ENCODE data around the gene SIK1.
"Not testable (repeated sequence)": the region's sequence is repeated elsewhere in the genome, so short reads cannot be mapped to it uniquely, and the experiment has no call there.

Gene SIK1

DNA sequence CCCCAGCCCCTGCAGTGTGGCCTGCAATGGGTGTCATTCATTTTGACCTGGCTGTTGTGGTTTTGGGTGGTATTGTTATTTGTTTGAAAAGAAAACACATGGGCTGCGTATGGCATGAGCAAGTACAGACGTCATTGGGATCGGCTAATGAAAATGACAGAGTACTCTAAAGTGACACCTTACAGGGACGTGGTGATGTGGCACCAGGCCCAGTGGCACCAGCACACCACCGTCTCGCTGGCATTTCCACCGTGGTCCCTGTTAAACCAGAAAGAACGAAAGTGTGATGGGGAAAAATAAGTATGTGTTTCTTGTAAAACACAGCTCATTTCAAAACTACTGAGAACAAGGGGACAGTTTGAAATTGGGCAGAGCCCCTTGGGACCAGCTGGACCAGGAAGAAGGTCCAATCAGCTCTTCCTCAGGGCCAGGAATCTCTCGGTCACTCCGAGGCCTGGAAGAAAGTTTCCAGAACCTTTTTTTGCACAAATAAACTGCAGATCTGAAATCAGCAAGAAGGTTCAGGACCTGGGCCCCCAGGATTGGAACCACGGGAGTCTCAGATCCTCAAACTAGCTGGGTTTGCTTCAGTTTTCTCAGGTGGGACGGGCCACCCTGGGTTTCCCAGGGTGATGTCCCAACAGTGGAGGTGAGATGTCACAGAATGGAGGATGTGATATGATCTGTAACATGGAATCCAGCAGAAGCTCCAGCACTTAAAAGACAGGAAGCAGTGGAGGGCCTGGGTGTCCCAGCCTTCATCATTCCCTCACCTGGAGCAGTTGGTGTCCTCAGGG is 6.6 kb upstream of the SIK1 start:
- H3K4me3 ChIP-seq (ENCODE audit: low read depth, low read length); H3K9me3 ChIP-seq (ENCODE audit: control insufficient read depth, insufficient read depth, low read depth, low read length); H3K9ac ChIP-seq (ENCODE audit: low read length); H3K36me3 ChIP-seq (ENCODE audit: control insufficient read depth, insufficient read depth, low read length); H3K4me1 ChIP-seq (ENCODE audit: control insufficient read depth, insufficient read depth, low read length); H3K27me3 ChIP-seq (ENCODE audit: control insufficient read depth, insufficient read depth, low read length); H3K27ac ChIP-seq (ENCODE audit: low read depth, low read length): not testable (repeated sequence)

DNA sequence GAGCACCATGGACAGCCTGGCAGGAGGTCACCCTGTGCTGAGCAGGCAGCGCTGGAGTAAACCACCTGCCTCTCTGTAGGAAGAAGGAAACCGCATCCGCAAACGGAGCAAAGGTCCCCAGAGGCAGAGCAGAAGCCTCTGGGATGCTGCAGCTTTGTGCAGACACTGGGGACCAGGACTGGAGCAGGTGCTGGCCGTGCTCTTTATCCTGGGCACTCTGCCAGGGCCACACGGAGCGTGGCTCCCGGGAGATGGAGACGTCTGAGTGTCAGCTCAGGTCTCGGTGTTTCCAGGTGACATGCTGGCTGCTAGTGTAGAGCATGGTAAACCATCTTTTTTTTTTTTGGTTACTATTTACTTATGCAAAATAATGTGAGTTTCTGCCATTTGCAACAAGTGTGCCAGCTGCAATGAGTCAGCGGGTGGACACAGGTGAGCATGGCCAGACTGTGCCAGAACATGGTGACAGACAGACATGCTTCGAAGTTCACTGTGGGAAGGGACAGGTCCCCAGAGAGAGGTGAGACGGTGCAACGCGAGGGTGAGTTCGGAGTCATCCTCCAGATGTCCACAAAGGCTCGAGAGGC is 4.0 kb upstream of the SIK1 start:
- not testable (repeated sequence) for H3K27ac ChIP-seq (ENCODE audit: low read depth, low read length)

GRCh38 chr21:43428964-43429363 is 2.0 kb upstream of the SIK1 start:
- H3K9ac ChIP-seq (ENCODE audit: low read length); H3K9me3 ChIP-seq (ENCODE audit: control insufficient read depth, insufficient read depth, low read depth, low read length); H3K4me3 ChIP-seq (ENCODE audit: low read depth, low read length); H3K27me3 ChIP-seq (ENCODE audit: control insufficient read depth, insufficient read depth, low read length); H3K27ac ChIP-seq (ENCODE audit: low read depth, low read length); H3K4me1 ChIP-seq (ENCODE audit: control insufficient read depth, insufficient read depth, low read length); H3K36me3 ChIP-seq (ENCODE audit: control insufficient read depth, insufficient read depth, low read length): not testable (repeated sequence)

More for the DNA sequence above, 4.0 kb upstream of the SIK1 start:
- not testable (repeated sequence) for H3K4me1 ChIP-seq (ENCODE audit: control insufficient read depth, insufficient read depth, low read length); H3K36me3 ChIP-seq (ENCODE audit: control insufficient read depth, insufficient read depth, low read length); H3K27me3 ChIP-seq (ENCODE audit: control insufficient read depth, insufficient read depth, low read length); H3K9ac ChIP-seq (ENCODE audit: low read length); H3K9me3 ChIP-seq (ENCODE audit: control insufficient read depth, insufficient read depth, low read depth, low read length); H3K4me3 ChIP-seq (ENCODE audit: low read depth, low read length)

DNA sequence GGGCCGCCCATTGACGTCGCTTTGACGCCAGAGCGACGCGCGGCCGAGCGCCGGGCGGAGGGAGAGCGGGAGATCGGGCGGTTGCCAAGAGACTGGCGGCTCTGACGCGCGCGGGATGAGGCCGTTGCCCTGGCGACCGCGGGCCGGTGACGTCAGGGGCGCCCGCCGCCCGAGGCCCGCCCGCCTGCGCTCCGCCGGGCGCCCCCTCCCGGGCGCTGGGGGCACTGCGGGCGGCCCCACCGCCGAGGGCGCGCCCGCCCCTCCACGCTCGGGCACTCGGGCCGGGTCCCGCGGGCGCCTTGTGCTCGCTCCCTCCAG is 270 bp upstream of the SIK1 start:
- not testable (repeated sequence) for H3K4me3 ChIP-seq (ENCODE audit: low read depth, low read length); H3K9me3 ChIP-seq (ENCODE audit: control insufficient read depth, insufficient read depth, low read depth, low read length)

DNA sequence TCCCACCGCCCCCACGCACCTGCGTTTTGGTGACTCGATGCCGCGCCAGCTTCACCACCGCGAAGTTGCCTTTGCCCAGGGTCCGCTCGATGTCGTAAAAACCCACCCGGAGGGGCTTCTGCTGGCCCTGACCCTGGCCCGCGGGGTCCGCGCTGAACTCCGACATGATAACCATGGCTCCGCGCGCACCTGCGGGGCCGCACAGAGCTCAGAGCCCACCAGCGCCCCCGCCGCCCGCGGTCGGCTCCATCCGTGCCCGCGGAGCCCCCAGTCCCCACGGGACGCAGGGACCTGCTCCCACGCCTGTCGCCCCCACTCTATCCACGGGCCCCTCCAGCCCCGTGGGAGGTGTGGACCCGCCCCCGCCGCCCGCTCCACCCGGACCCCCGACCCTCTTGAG is 927 bp downstream of the SIK1 start:
- not testable (repeated sequence) for H3K4me3 ChIP-seq (ENCODE audit: low read depth, low read length); H3K36me3 ChIP-seq (ENCODE audit: control insufficient read depth, insufficient read depth, low read length); H3K9ac ChIP-seq (ENCODE audit: low read length); H3K27ac ChIP-seq (ENCODE audit: low read depth, low read length); H3K9me3 ChIP-seq (ENCODE audit: control insufficient read depth, insufficient read depth, low read depth, low read length); H3K27me3 ChIP-seq (ENCODE audit: control insufficient read depth, insufficient read depth, low read length); H3K4me1 ChIP-seq (ENCODE audit: control insufficient read depth, insufficient read depth, low read length)

More for the DNA sequence above, 270 bp upstream of the SIK1 start:
- H3K36me3 ChIP-seq (ENCODE audit: control insufficient read depth, insufficient read depth, low read length); H3K4me1 ChIP-seq (ENCODE audit: control insufficient read depth, insufficient read depth, low read length); H3K27ac ChIP-seq (ENCODE audit: low read depth, low read length); H3K9ac ChIP-seq (ENCODE audit: low read length); H3K27me3 ChIP-seq (ENCODE audit: control insufficient read depth, insufficient read depth, low read length): not testable (repeated sequence)

DNA sequence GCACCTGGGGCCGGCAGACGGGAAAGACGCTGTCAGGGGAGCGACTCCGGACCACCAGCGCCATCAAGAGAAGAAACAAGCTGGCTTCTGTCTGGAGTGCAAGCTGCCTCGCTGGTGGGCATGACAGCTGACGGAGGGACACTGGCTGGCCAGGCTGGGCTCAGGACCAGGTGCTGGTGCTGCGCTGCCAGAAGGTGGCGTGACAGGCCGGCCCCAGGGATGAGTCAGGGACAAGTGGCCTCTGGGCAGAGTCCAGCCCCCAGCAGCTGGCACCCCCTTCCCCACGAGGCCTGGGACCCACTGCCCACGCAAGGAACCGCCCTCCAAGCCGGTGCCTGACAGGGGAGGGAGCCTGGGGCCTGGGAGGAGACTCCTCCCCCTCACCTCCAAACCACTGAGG is 7.5 kb downstream of the SIK1 start:
- not testable (repeated sequence) for H3K4me1 ChIP-seq (ENCODE audit: control insufficient read depth, insufficient read depth, low read length); H3K36me3 ChIP-seq (ENCODE audit: control insufficient read depth, insufficient read depth, low read length); H3K27ac ChIP-seq (ENCODE audit: low read depth, low read length); H3K9me3 ChIP-seq (ENCODE audit: control insufficient read depth, insufficient read depth, low read depth, low read length); H3K4me3 ChIP-seq (ENCODE audit: low read depth, low read length); H3K9ac ChIP-seq (ENCODE audit: low read length); H3K27me3 ChIP-seq (ENCODE audit: control insufficient read depth, insufficient read depth, low read length)

DNA sequence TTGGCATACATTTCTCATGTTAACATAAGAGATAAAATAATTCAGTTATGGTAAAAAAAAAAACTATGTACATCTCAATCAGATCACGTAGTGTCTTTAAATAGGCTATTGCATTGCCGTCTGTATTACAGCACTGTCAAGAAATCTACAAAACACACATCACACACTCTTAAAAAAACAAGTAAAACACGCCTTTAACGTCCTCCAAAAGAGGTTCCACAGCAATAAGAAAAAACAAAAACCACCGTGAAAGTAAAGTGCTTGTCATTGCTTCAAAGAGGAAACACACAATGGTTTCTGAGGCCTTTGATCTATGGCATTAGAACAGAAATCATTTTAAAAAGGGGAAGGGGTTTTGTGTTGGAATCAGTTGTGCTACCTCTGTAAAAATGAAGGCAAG is 12.4 kb downstream of the SIK1 start:
- not testable (repeated sequence) for H3K36me3 ChIP-seq (ENCODE audit: control insufficient read depth, insufficient read depth, low read length); H3K9me3 ChIP-seq (ENCODE audit: control insufficient read depth, insufficient read depth, low read depth, low read length); H3K9ac ChIP-seq (ENCODE audit: low read length); H3K4me1 ChIP-seq (ENCODE audit: control insufficient read depth, insufficient read depth, low read length); H3K27me3 ChIP-seq (ENCODE audit: control insufficient read depth, insufficient read depth, low read length); H3K4me3 ChIP-seq (ENCODE audit: low read depth, low read length); H3K27ac ChIP-seq (ENCODE audit: low read depth, low read length)

- H3K4me3 ChIP-seq (ENCODE audit: low read depth, low read length); H3K36me3 ChIP-seq (ENCODE audit: control insufficient read depth, insufficient read depth, low read length); H3K4me1 ChIP-seq (ENCODE audit: control insufficient read depth, insufficient read depth, low read length); H3K9ac ChIP-seq (ENCODE audit: low read length); H3K9me3 ChIP-seq (ENCODE audit: control insufficient read depth, insufficient read depth, low read depth, low read length); H3K27me3 ChIP-seq (ENCODE audit: control insufficient read depth, insufficient read depth, low read length); H3K27ac ChIP-seq (ENCODE audit: low read depth, low read length): not testable (repeated sequence)
Measured at GRCh38 chr21:43412020-43412788, 14.7 kb downstream of the SIK1 start.

DNA sequence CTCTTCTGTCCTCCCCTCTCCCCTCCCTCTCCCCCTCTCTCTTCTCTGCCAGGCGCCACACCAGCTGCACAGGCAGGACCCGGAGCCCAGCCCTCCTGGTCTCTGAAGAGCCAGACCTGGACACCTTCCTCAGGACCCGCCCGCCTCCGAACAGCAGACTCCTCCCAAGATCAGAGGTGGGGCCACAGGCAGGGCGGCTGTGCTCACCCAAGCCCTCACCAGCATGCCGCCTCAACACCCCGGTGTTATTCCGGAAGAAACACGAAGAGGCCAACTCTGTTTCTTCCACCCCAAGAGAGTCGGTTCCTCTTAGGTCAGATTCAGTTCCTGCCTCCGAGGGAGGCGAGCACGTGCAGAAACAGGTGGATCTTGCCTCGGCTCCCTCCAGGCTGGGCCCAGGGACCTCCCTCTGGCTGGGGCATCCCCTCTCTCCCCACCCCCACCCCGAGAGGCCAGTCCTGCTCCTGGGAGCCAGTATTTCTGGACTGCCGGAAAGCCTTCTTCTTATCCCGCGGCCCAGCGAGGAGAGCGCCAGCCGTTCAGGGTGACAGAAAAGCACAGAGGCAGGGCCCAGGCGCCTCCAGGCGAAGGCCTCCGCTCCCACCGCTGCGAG is 16.4 kb downstream of the SIK1 start:
- not testable (repeated sequence) for H3K4me3 ChIP-seq (ENCODE audit: low read depth, low read length); H3K9me3 ChIP-seq (ENCODE audit: control insufficient read depth, insufficient read depth, low read depth, low read length); H3K4me1 ChIP-seq (ENCODE audit: control insufficient read depth, insufficient read depth, low read length); H3K27ac ChIP-seq (ENCODE audit: low read depth, low read length); H3K36me3 ChIP-seq (ENCODE audit: control insufficient read depth, insufficient read depth, low read length); H3K9ac ChIP-seq (ENCODE audit: low read length); H3K27me3 ChIP-seq (ENCODE audit: control insufficient read depth, insufficient read depth, low read length)

GRCh38 chr21:43407139-43407538 is 19.8 kb downstream of the SIK1 start:
- not testable (repeated sequence) for H3K9me3 ChIP-seq (ENCODE audit: control insufficient read depth, insufficient read depth, low read depth, low read length); H3K36me3 ChIP-seq (ENCODE audit: control insufficient read depth, insufficient read depth, low read length); H3K9ac ChIP-seq (ENCODE audit: low read length); H3K4me1 ChIP-seq (ENCODE audit: control insufficient read depth, insufficient read depth, low read length); H3K27me3 ChIP-seq (ENCODE audit: control insufficient read depth, insufficient read depth, low read length); H3K4me3 ChIP-seq (ENCODE audit: low read depth, low read length); H3K27ac ChIP-seq (ENCODE audit: low read depth, low read length)

- H3K4me1 ChIP-seq (ENCODE audit: control insufficient read depth, insufficient read depth, low read length); H3K27ac ChIP-seq (ENCODE audit: low read depth, low read length); H3K4me3 ChIP-seq (ENCODE audit: low read depth, low read length); H3K27me3 ChIP-seq (ENCODE audit: control insufficient read depth, insufficient read depth, low read length); H3K9me3 ChIP-seq (ENCODE audit: control insufficient read depth, insufficient read depth, low read depth, low read length); H3K9ac ChIP-seq (ENCODE audit: low read length); H3K36me3 ChIP-seq (ENCODE audit: control insufficient read depth, insufficient read depth, low read length): not testable (repeated sequence)
Measured at GRCh38 chr21:43404450-43404849, 22.5 kb downstream of the SIK1 start.
